MM.1S (cell line): ENCODE results near the gene ATXN1.

Experiments used
- DNase-seq: peaks from one replicate; pipeline ENCODE4 v3.0.0-alpha.2; 2015
- H2AFZ ChIP-seq: fragments of 300-600 bp; sonication (generic); 2 replicates; pipeline ENCODE4 v1.6.0; 2016; ENCODE audit warnings: antibody characterized with exemption, low read length
- H3F3A ChIP-seq: fragments of 300-600 bp; sonication (generic); 2 replicates; pipeline ENCODE4 v1.6.1; 2016; ENCODE audit warnings: mild to moderate bottlenecking, antibody characterized with exemption, low read length, moderate library complexity, mixed read lengths; ENCODE audit not compliant: insufficient read depth
- H3K27ac ChIP-seq: fragments of 300-600 bp; sonication (generic); 2 replicates; pipeline ENCODE4 v1.5.1; 2016; ENCODE audit warnings: mild to moderate bottlenecking, low read length
- H3K27me3 ChIP-seq: fragments of 300-600 bp; sonication (generic); replicated peaks from 2 replicates; pipeline ENCODE4 v1.6.0; 2016; ENCODE audit warnings: low read length; ENCODE audit not compliant: insufficient read depth
- H3K36me3 ChIP-seq: fragments of 300-600 bp; sonication (generic); replicated peaks from 2 replicates; pipeline ENCODE4 v1.6.1; 2016; ENCODE audit warnings: mild to moderate bottlenecking, low read length, mixed read lengths; ENCODE audit not compliant: insufficient read depth
- H3K4me1 ChIP-seq: fragments of 300-600 bp; sonication (generic); 2 replicates; pipeline ENCODE4 v1.6.1; 2016; ENCODE audit warnings: low read length, mixed read lengths
- H3K4me2 ChIP-seq: fragments of 300-600 bp; sonication (generic); 2 replicates; pipeline ENCODE4 v1.6.0; 2016; ENCODE audit warnings: low read depth, low read length
- H3K4me3 ChIP-seq: fragments of 300-600 bp; sonication (generic); 2 replicates; pipeline ENCODE4 v1.5.1; 2016; ENCODE audit warnings: low read length, mixed read lengths
- H3K79me2 ChIP-seq: fragments of 300-600 bp; sonication (generic); 2 replicates; pipeline ENCODE4 v1.6.1; 2016; ENCODE audit warnings: mixed run types, low read length, mixed read lengths
- H3K9ac ChIP-seq: fragments of 300-600 bp; sonication (generic); 2 replicates; pipeline ENCODE4 v1.6.1; 2016; ENCODE audit warnings: low read length, mixed read lengths
- H3K9me2 ChIP-seq: fragments of 300-600 bp; sonication (generic); replicated peaks from 2 replicates; pipeline ENCODE4 v1.6.1; 2016; ENCODE audit warnings: mild to moderate bottlenecking, low read length, mixed read lengths; ENCODE audit not compliant: insufficient read depth
- H3K9me3 ChIP-seq: fragments of 300-600 bp; sonication (generic); replicated peaks from 2 replicates; pipeline ENCODE4 v1.6.1; 2016; ENCODE audit warnings: mild to moderate bottlenecking, low read length, mixed read lengths; ENCODE audit not compliant: insufficient read depth
- H4K20me1 ChIP-seq: fragments of 300-600 bp; sonication (generic); 2 replicates; pipeline ENCODE4 v1.6.1; 2016; ENCODE audit warnings: mild to moderate bottlenecking, low read length, moderate library complexity, mixed read lengths; ENCODE audit not compliant: insufficient read depth
- CTCF ChIP-seq: fragments of 300-600 bp; sonication (generic); IDR thresholded peaks from 2 replicates; pipeline ENCODE4 v1.5.1; 2016; ENCODE audit warnings: antibody characterized with exemption, low read length, mixed read lengths
- EZH2 ChIP-seq: fragments of 300-600 bp; sonication (generic); optimal IDR thresholded peaks from 2 replicates; pipeline ENCODE3; 2017; ENCODE audit warnings: low read depth, mild to moderate bottlenecking, antibody characterized with exemption, low read length, mixed read lengths
- EZH2phosphoT487 ChIP-seq: fragments of 300-600 bp; sonication (generic); IDR thresholded peaks from 2 replicates; pipeline ENCODE4 v1.6.1; 2018; ENCODE audit warnings: antibody characterized with exemption, low read length

ATXN1 gene

DNA sequence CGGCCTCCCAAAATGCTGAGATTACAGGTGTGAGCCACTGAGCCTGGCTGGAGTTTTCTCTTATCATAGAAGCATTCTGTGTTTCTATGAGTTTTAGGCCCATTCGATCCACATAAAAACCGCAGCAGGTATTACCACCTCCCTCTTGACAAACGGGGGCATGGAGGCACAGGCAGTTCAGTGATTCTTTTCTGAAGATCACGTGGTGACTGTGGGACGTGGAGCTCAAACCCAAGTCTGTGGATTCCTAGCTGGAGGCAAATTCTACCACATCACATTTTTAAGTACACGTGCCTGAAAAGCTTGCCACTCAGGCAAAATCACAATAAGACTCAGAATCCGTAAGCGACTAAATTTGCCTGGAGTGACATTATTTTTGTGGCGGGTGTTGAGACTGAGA lies 331.6 kb downstream of the ATXN1 start:
- H3K9me2 ChIP-seq: no peaks in the 10 kb centered on the region
- no peak overlapping the region for H3K27ac ChIP-seq
- no peak for DNase-seq
- no peaks in the 10 kb centered on the region for H3F3A ChIP-seq
- no peaks in the 10 kb centered on the region for H3K4me1 ChIP-seq
- no peak overlapping the region for H3K4me2 ChIP-seq
- H3K9me3 ChIP-seq: no peaks in the 10 kb centered on the region
- no peak for TF ChIP-seq CTCF
- no peak for TF ChIP-seq EZH2
- no peak for TF ChIP-seq EZH2phosphoT487
- no peaks in the 10 kb centered on the region for H4K20me1 ChIP-seq
- no peaks in the 10 kb centered on the region for H3K36me3 ChIP-seq
- no peak overlapping the region for H3K4me3 ChIP-seq
- H3K9ac ChIP-seq: no peak overlapping the region
- H2AFZ ChIP-seq: no peak overlapping the region
- H3K27me3 ChIP-seq: no peaks in the 10 kb centered on the region
- no peaks in the 10 kb centered on the region for H3K79me2 ChIP-seq

- 0 out of 2 replicates have a peak, but pooled peaks cover 2% of the 10 kb centered on the region for H3K4me1 ChIP-seq
- no peaks in the 10 kb centered on the region for H3F3A ChIP-seq
- no peak overlapping the region for H3K4me2 ChIP-seq
- H3K9me2 ChIP-seq: no peaks in the 10 kb centered on the region
- no peak for DNase-seq
- no peak overlapping the region for H2AFZ ChIP-seq
- no peak overlapping the region for H3K9ac ChIP-seq
- no peaks in the 10 kb centered on the region for H4K20me1 ChIP-seq
- no peaks in the 10 kb centered on the region for H3K27me3 ChIP-seq
- H3K27ac ChIP-seq: no peak overlapping the region
- H3K79me2 ChIP-seq: no peaks in the 10 kb centered on the region
- no peaks in the 10 kb centered on the region for H3K36me3 ChIP-seq
- H3K9me3 ChIP-seq: no peaks in the 10 kb centered on the region
- TF ChIP-seq CTCF: no peak
- TF ChIP-seq EZH2: no peak
- no peak for TF ChIP-seq EZH2phosphoT487
- no peak overlapping the region for H3K4me3 ChIP-seq
These were observed 334.1 kb downstream of the ATXN1 start for GRCh38 chr6:16427124-16427523.

DNA sequence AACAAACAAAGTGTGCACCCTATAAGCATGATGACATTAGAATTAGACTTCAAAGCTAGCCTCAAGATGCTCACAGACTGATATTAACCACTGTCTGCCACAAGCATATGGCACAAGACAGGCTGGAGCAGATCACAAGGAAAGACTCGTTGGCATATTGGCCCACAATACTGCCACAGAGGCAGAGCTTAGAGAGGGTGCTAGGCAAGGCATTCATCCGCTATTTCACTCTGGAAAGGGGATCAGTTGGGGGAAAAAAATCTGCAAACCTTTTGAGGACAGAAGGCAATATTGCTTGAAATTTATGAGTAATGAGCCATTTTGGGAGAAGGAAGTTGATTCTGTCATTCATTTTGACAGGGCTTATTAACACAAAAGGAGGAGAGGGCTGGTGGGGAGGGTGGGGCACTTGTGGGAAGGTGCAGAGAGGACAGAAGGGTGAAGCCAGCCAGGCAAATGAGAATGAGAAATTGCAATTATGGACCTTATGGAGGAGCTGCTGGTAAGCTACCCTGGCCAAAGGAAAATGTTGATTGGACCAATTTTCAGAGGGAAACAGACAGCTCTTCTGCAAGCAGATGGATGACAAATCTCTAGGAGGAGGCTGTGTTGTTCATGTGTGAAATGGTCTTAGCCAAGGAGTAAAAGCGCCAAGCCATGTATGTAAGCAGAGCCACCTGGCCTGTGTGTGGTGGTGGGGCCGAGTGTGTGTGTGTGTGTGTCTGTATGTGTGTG lies 335.2 kb downstream of the ATXN1 start:
- no peak overlapping the region for H3K27ac ChIP-seq
- no peaks in the 10 kb centered on the region for H3K27me3 ChIP-seq
- H3F3A ChIP-seq: no peaks in the 10 kb centered on the region; the same call in 1 of the 2 replicates
- no peaks in the 10 kb centered on the region for H4K20me1 ChIP-seq
- no peaks in the 10 kb centered on the region for H3K9me3 ChIP-seq
- H2AFZ ChIP-seq: no peak overlapping the region
- no peaks in the 10 kb centered on the region for H3K9me2 ChIP-seq
- no peak overlapping the region for H3K4me3 ChIP-seq
- no peaks in the 10 kb centered on the region for H3K79me2 ChIP-seq
- H3K36me3 ChIP-seq: no peaks in the 10 kb centered on the region
- TF ChIP-seq EZH2 (no peak), CTCF (no peak), EZH2phosphoT487 (no peak)
- no peak overlapping the region for H3K9ac ChIP-seq
- no peak overlapping the region for H3K4me2 ChIP-seq
- H3K4me1 ChIP-seq: peaks cover 8% of the 10 kb centered on the region
- DNase-seq: no peak
